GM13977 (cell line): ENCODE measurements around the gene CHST8.
"Not testable (repeated sequence)": the region's sequence is repeated elsewhere in the genome, so short reads cannot be mapped to it uniquely, and the experiment has no call there.

Source experiments
- DNase-seq: peaks from one replicate; pipeline ENCODE4 v3.0.0; 2012; ENCODE audit warnings: low spot score
- CTCF ChIP-seq: IDR thresholded peaks from 2 replicates; pipeline ENCODE4 v1.5.1; 2012; ENCODE audit warnings: mild to moderate bottlenecking, control low read depth; ENCODE audit not compliant: insufficient read depth; ENCODE audit errors: extremely low read depth, missing control alignments
- in situ Hi-C: fragments of 300-500 bp; cut with MboI; formaldehyde crosslinking; loops from one replicate; pipeline ENCODE4 v1.12.0; 2022; ENCODE audit warnings: low sequenced_read_pairs, low pct_unique_long_range_greater_than_20kb, mixed read lengths, inconsistent platforms; ENCODE audit not compliant: unreplicated experiment

Gene CHST8

GRCh38 chr19:33662391-33663092, 40.8 kb downstream of the CHST8 start:
- no peak for DNase-seq
- TF ChIP-seq CTCF, result no peak
- in situ Hi-C loops, result no loop called here

- DNase-seq, in situ Hi-C loops: not testable (repeated sequence)
Measured at GRCh38 chr19:33663316-33663715, 41.6 kb downstream of the CHST8 start.

GRCh38 chr19:33664744-33665143, 43.0 kb downstream of the CHST8 start:
- no peak for TF ChIP-seq CTCF
- no peak for DNase-seq
- in situ Hi-C loops, result no loop called here

- no peak for DNase-seq
- in situ Hi-C loops, result no loop called here
- no peak for TF ChIP-seq CTCF
Measured at GRCh38 chr19:33665776-33666595, 44.2 kb downstream of the CHST8 start.

GRCh38 chr19:33667141-33667650, 45.4 kb downstream of the CHST8 start:
- DNase-seq, result no peak
- in situ Hi-C loops, result no loop called here
- TF ChIP-seq CTCF, result no peak

- in situ Hi-C loops, result no loop called here
- no peak for TF ChIP-seq CTCF
- DNase-seq, result no peak
Measured at GRCh38 chr19:33667881-33668280, 46.1 kb downstream of the CHST8 start.

GRCh38 chr19:33668968-33669367, 47.2 kb downstream of the CHST8 start:
- no peak for TF ChIP-seq CTCF
- in situ Hi-C loops, result no loop called here
- DNase-seq, result no peak
